Skeletal muscle tissue (tissue), 4 donors: ENCODE data around the gene KIF26B. TPM values are rescaled to one million over a fixed set of nuclear protein-coding genes. Genes with fewer than 3 reads are reported as not detected.

ENCODE experiments used
- H3K27ac ChIP-seq: one replicate; pipeline ENCODE4 v1.7.0; 2013; ENCODE audit warnings: mild to moderate bottlenecking, low read depth, low read length, inconsistent platforms
- H3K27me3 ChIP-seq, 3 donors: one replicate each; pipeline ENCODE4 v1.7.0; 2013; ENCODE audit warnings: low read length in 3 of 3; ENCODE audit not compliant: control insufficient read depth in 3 of 3, insufficient read depth in 3 of 3
- H3K36me3 ChIP-seq, 3 donors: one replicate each; pipeline ENCODE4 v1.7.0; 2013; ENCODE audit warnings: low read length in 3 of 3; ENCODE audit not compliant: control insufficient read depth in 3 of 3, insufficient read depth in 3 of 3
- H3K4me1 ChIP-seq, 3 donors: one replicate each; pipeline ENCODE4 v1.7.0; 2013; ENCODE audit warnings: low read length in 3 of 3, mild to moderate bottlenecking in 3 of 3; ENCODE audit not compliant: control insufficient read depth in 3 of 3, insufficient read depth in 3 of 3
- H3K4me3 ChIP-seq, 3 donors: one replicate each; pipeline ENCODE4 v1.7.0; 2013; ENCODE audit warnings: low read length in 3 of 3
- H3K9ac ChIP-seq, 3 donors: one replicate each; pipeline ENCODE4 v1.7.0; 2013; ENCODE audit warnings: low read length in 3 of 3, mild to moderate bottlenecking in 3 of 3, moderate library complexity in 2 of 3, low read depth in 1 of 3
- H3K9me3 ChIP-seq, 3 donors: one replicate each; pipeline ENCODE4 v1.7.0; 2013; ENCODE audit warnings: low read length in 3 of 3; ENCODE audit not compliant: control insufficient read depth in 3 of 3
- total RNA-seq: library from RNA; depleted of rRNA; stranded (reverse); fragments of >200 nt; gene quantifications from one replicate; pipeline ENCODE4 v1.2.3, GENCODE V29; 2014
- donor health status: Osteomylitis.

KIF26B gene
- total RNA-seq, 1 donor from 2014 or later, result 0.52 TPM

DNA sequence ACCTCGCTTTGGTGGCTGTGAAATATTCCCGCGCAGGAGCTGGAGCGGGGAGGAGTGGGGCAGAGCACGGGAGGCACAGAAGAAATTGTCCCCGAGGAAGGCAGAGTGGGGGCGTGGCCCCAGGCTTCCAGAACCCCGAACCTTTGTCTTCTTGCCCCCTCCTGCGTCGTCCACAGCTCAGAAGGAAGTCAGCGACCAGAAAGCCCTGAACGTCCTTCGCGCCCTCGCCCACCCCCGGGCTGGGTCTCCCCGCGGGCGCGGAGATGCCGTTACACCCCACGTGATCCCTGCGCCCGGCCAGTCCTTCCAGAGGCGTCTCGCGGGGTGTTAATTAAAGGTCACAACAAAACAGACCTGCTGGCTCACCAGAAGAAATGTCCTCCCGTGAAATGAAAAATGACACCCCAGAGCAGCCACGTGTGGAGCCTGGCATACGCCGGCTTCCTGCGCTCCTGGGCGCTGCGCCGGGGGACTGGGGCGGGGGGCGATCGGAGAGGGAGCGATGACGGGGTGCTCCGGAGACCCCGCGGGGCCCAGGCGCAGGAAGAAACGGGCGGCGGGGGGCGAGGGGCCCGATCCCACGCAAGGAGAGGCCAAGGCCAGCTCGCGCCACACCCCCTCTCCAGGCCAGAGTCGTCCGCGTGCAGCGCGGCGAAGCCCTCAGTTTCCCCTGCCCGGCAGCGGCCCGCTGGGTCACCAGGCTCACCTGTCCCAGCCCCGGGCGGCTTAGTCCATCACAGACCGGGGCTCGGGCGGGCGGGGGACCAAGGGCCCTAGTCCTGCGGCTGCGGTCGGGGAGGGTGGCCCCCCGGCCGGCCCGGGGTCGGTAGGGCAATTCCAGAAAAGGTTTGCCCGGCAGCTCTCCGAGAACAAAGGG lies 995 bp upstream of the KIF26B start:
- Histone ChIP-seq H3K27me3 (peaks cover 29 to 55% (median 40%) of the 10 kb centered on the region in 3 donors), H3K4me1 (peaks cover 23 to 30% (median 29%) of the 10 kb centered on the region in 3 donors), H3K36me3 (no peaks in the 10 kb centered on the region), H3K4me3 (peak overlapping the region; percentile 74 to 82 (median 81)), H3K9ac (peak overlapping the region in 2 of 3 donors; percentile 56 to 76), H3K9me3 (no peaks in the 10 kb centered on the region), H3K27ac (no peak overlapping the region)

DNA sequence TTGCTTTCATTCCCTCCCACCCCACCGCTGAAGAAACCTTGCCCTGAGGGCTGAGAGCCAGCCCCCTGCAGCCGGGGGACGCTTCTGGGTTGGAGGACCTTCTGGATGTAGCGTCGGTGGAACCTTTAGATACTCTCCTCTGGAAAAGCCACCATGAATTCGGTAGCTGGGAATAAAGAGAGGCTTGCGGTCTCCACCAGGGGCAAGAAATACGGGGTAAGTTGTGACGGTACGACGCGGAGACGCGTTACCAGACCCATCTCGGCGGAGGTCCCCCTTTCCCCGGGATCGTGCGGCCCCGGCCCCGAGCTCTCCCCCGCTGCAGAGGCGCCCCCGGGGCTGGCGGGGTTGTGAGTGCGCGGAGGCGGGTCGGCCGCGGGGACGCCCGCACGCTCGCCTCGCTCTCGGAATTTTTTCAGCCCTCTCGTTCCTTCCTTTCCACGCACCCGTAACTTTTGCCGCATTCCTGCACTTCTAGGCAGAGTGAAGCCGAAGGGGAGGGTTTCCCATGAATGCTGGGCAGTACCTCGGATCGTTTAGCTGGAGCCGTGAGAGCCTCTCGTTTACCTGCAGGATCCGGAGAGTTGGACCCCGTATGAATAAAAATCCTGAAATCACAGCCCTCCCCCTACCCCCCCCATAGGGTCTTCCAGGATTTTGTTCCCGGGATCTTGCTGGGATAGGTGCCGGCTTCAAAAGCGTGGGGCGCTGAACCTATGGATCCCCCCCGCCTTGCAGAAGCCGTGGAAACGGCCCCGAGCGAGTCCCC lies 671 bp downstream of the KIF26B start:
- Histone ChIP-seq H3K4me1 (peaks cover 23 to 30% (median 29%) of the 10 kb centered on the region in 3 donors), H3K36me3 (no peaks in the 10 kb centered on the region), H3K4me3 (peak overlapping the region; percentile 66 to 82 (median 67)), H3K27ac (no peak overlapping the region), H3K9ac (peak overlapping the region in 2 of 3 donors; percentile 32 to 65), H3K9me3 (no peaks in the 10 kb centered on the region), H3K27me3 (peaks cover 30 to 61% (median 40%) of the 10 kb centered on the region in 3 donors)

DNA sequence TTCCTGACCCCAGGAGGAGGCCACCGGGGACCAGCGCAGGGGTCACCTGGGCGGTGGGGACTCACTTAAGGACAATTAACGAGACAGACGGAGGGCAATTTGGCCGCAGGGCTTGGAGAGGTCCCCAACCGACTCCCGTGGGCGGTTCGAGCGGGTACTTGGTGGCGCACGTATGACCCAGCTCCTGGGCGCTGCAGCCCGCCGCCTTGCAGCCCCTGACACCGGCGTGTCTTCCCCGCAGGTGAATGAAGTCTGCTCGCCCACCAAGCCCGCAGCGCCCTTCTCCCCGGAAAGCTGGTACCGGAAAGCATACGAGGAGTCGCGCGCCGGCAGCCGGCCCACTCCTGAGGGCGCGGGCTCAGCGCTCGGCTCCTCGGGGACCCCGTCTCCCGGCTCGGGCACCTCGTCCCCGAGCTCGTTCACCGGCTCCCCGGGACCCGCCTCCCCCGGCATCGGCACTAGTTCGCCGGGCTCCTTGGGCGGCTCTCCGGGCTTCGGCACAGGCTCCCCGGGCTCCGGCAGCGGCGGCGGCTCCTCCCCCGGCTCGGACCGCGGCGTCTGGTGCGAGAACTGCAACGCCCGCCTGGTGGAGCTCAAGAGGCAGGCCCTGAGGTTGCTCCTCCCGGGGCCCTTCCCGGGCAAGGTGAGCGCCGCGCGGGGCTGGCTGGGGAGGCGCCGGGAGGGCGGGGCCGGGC lies 1.4 kb downstream of the KIF26B start:
- Histone ChIP-seq H3K4me1 (peaks cover 23 to 30% (median 29%) of the 10 kb centered on the region in 3 donors), H3K27me3 (peaks cover 30 to 56% (median 35%) of the 10 kb centered on the region in 3 donors), H3K4me3 (peak overlapping the region; percentile 66 to 82 (median 67)), H3K36me3 (no peaks in the 10 kb centered on the region), H3K9me3 (no peaks in the 10 kb centered on the region), H3K27ac (no peak overlapping the region), H3K9ac (peak overlapping the region in 2 of 3 donors; percentile 32 to 65)

DNA sequence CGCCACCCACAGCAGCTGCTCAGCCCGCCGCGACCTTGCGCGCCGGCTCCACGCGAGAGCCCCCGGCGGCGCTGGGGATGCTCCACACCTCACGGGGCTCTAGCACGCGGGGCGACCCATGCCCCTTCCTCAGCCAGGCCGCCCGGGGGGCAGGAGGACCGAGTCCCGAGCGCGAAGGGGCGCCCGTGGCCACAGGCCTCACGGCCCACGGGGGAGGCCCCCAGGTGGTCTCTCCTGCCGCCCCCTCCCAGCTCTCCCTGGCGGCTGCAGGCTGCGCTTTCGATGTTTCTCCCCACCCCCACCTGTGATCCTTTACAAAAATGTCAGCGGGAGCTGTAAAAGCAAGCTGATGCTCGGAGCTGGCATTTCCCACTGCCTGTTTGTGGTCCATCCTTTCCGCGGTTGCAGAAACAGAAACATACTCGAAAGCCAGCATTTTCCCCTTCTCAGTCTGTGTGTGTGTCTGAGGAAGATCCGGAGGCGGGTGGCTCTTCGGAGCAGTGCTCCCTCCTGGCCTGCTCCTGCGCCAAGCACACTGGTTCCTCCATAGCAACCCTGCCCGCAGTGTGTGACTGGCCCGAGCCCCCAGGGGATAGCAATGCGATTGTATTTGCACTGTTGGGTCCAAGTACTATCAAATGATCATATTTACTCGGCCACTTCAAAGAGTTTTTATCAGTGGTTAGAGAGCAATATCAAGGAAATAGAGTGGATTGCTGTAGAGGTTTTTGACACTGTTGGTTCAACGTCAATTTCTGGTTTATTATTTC lies 2.1 kb downstream of the KIF26B start:
- H3K27me3 ChIP-seq, result peaks cover 30 to 51% (median 35%) of the 10 kb centered on the region in 3 donors
- H3K4me3 ChIP-seq, result peak overlapping the region; percentile 51 to 66 (median 64)
- peak overlapping the region in 1 of 3 donors; percentile 33 for H3K9ac ChIP-seq
- no peak overlapping the region for H3K27ac ChIP-seq
- H3K4me1 ChIP-seq, result peaks cover 23 to 30% (median 29%) of the 10 kb centered on the region in 3 donors
- no peaks in the 10 kb centered on the region for H3K36me3 ChIP-seq
- H3K9me3 ChIP-seq, result no peaks in the 10 kb centered on the region

DNA sequence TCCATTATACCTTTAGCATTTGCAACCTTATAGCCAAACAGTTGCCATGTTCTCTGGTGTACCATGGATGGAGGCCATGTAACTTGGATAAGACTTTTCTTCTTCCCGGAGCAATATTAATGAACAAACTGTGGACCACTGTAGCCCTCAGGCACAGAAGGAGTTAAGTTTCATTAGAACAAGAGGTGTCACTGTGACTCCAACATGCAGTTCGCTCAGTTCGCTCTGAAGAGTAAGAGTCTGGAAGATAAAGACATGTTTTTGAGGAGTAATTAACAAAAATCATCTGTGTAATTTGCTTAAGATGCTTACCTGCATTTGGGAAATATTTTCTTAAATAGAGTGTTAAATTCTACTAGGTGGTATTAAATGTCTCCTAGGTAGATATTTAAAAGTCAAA lies 4.1 kb downstream of the KIF26B start:
- Histone ChIP-seq H3K4me3 (no peak overlapping the region), H3K9ac (no peak overlapping the region), H3K27me3 (peaks cover 25 to 39% (median 27%) of the 10 kb centered on the region in 3 donors), H3K36me3 (no peaks in the 10 kb centered on the region), H3K9me3 (no peaks in the 10 kb centered on the region), H3K27ac (no peak overlapping the region), H3K4me1 (peaks cover 15 to 22% (median 21%) of the 10 kb centered on the region in 3 donors)

DNA sequence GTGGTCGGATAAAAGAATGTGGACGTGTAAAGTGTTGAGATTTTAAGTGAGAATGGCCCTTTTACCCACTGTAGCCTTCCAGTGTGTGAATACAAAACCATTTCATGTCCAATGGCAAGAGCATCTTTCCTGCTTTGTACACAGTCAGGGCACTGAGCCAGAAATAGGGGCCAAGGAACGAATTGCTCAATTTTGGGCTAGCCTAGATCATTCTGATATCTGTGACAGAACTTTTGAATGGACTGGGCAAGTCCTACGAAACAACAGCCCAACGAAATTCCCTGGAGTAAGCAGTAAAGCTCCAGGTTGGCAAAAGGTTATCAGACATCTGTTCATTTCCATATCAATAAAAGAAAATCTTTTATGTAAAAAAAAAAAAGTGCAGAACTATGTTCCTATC lies 5.5 kb downstream of the KIF26B start:
- Histone ChIP-seq H3K27me3 (peaks cover 20 to 36% (median 31%) of the 10 kb centered on the region in 3 donors), H3K36me3 (no peaks in the 10 kb centered on the region), H3K4me3 (no peak overlapping the region), H3K27ac (no peak overlapping the region), H3K9me3 (no peaks in the 10 kb centered on the region), H3K9ac (no peak overlapping the region), H3K4me1 (peaks cover 10 to 15% (median 14%) of the 10 kb centered on the region in 3 donors)

DNA sequence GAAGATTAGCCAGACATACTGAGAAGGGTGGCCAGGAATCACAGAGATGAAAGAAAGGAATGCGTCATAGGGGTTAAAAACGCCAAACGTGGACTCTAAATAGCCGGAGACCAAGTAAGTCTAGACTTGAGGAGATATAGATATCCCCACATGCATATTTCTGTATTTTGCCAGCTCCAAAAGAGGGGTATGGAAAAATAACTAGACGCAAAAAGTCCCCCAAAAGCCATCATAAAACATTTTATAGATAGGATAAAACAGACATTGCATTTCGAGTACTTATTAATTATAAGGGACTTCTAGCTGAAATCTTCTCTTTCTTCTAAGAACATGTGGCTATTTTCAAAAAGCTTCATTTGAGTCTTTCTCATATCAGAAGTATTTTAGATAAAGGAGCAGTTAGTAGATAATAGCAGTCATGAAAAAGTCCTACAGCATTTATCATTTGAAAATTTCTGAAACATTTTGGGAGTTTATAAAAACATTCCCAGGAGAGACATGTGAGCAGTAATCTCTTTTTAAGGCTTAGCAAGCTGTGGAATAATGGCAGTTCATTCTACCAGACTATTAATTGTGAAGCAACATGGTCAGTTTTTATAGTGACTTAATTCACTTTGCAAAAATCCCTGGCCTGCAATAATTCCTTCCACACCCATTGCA lies 6.1 kb downstream of the KIF26B start:
- H3K4me1 ChIP-seq, result peaks cover 7 to 9% (median 9%) of the 10 kb centered on the region in 3 donors
- H3K9me3 ChIP-seq, result no peaks in the 10 kb centered on the region
- H3K27ac ChIP-seq, result no peak overlapping the region
- peaks cover 16 to 40% (median 27%) of the 10 kb centered on the region in 3 donors for H3K27me3 ChIP-seq
- H3K4me3 ChIP-seq, result no peak overlapping the region
- H3K36me3 ChIP-seq, result no peaks in the 10 kb centered on the region
- no peak overlapping the region for H3K9ac ChIP-seq

DNA sequence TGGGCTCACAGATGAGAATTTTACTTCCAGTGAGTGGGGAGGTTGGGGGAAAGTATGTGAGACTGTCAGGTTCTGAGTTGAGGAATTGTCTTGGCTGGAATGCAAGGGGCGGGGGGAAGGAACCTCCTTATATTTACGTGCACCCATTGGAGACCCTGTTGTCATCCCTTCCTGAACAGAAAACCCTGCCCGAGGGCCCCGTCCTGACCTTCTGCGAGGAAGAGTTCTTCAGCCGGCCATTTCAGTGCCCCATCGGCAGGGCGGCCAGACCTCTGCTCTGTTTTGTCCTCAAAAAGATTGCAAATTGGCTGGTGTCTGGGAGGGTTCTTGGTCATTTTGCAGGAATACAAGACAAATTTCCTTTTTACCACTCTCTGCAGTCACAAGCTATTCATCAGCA lies 7.1 kb downstream of the KIF26B start:
- peaks cover 11 to 41% (median 23%) of the 10 kb centered on the region in 3 donors for H3K27me3 ChIP-seq
- peaks cover 2 to 8% (median 2%) of the 10 kb centered on the region in 3 donors for H3K4me1 ChIP-seq
- no peaks in the 10 kb centered on the region for H3K9me3 ChIP-seq
- H3K27ac ChIP-seq, result no peak overlapping the region
- H3K9ac ChIP-seq, result no peak overlapping the region
- H3K4me3 ChIP-seq, result no peak overlapping the region
- H3K36me3 ChIP-seq, result no peaks in the 10 kb centered on the region
